Activated CD8-positive, alpha-beta memory T cell treated with anti-CD3 and anti-CD28 coated beads, Interleukin-2, amount 50 U/mL, for 4 hours (primary cell): ENCODE results near the gene CIAO2B.
"Not testable (repeated sequence)": the region's sequence is repeated elsewhere in the genome, so short reads cannot be mapped to it uniquely, and the experiment has no call there.

Experiments used
- DNase-seq: peaks from one replicate; pipeline ENCODE4 v3.0.0-alpha.2; 2020

Gene CIAO2B

DNA sequence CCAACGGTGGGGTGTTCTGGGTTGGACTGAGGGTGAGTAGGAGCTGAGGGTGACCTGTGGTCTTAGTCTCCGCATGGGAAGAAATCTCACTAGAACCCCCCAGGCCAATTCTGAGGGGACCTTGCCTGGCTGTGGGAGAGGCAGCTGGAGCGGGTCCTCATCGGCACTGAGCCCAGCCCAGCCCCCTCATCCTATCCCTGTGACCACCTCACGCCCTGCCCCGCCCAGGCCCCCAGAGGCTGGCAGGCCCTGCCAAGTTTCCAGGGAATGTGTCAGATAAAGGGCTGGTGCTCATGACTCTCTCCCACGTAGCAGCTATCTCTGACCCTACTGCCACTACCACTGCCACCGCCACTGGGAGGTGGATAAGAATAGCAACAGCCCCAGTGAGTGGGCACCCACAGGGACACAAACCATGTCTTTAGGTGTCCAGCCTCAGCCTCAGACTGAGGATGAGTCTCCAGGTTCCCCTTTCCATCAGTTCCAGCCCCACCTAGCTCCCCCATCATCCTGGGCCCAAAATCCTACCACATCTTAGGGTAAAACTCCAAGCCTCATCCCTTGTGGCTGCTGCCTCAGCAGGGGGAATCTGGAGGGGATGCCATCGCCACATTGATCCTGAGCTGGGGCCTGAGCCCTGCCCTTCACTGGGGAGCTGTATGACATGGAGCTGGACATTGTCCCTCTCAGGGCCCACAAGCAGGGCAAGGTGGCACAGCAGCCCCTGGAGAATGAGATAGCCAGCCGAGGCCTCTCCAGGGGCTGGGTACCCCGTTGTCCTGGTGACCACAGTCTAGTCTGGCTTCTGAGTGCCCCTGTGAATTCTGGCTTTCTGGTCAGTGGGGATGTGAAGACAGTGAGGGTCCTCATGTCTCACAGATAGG, 30.4 kb downstream of the CIAO2B start:
- DNase-seq, result no peak

DNA sequence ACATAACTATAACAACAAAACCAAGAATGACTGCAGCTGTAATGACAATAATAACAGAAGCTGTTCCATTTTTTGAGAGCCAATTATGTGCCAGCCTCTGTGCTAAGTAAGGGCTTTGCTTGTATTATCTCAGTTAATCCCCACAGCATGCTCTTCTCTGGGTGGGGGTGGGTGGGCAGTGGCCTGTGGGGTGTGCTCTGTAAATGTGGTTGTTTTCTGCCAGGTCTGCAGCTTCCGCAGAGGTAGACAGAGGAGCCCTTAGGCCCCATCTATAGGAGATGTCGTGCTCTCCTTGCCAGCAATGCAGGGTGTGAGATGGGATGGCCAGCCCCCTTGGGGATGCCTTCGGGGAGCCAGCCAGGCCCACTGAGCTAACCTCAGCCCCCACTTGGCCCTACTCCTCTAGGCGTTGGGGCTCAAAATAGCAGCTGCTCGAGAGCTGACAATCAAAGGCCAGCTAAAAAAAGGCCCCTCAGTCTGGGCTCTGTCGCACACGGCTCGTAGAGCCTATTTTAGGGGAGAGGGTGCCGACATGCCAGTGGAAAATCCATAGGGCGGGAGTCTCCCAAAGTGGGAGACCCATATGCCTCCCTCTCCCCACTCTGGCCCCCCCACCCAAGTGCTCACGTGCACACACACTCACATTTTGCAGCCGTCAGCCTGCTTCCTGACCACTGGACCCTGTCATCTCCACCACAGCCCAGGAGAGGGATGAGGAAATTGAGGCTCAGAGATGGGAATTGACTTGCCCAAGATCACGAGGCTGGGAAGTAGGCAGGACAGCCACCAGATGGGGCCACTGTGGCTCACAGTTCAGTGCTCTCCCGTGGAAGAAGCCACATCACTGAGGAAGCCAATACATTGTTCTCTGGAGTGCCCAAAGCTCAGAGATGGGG, 31.3 kb downstream of the CIAO2B start:
- no peak for DNase-seq

DNA sequence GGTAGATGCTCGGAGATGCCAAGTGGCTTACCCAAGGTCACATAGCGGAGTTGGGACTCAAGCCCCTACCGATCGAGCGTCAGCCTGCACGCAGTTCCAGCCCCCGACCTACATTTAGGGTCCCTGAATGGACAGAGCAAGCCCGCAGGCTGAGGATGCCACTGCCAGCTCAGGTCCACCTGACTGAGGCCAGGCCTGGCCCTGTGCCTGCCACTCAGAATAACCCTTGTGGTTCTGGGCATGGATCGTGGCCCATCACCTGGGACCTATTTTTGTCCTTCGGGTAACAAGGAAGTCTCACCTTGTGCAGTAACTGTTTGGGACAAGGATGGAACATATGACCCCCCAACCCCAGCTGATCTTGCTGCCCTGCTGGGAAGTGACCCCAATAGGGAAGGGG, 32.6 kb downstream of the CIAO2B start:
- DNase-seq, result no peak

DNA sequence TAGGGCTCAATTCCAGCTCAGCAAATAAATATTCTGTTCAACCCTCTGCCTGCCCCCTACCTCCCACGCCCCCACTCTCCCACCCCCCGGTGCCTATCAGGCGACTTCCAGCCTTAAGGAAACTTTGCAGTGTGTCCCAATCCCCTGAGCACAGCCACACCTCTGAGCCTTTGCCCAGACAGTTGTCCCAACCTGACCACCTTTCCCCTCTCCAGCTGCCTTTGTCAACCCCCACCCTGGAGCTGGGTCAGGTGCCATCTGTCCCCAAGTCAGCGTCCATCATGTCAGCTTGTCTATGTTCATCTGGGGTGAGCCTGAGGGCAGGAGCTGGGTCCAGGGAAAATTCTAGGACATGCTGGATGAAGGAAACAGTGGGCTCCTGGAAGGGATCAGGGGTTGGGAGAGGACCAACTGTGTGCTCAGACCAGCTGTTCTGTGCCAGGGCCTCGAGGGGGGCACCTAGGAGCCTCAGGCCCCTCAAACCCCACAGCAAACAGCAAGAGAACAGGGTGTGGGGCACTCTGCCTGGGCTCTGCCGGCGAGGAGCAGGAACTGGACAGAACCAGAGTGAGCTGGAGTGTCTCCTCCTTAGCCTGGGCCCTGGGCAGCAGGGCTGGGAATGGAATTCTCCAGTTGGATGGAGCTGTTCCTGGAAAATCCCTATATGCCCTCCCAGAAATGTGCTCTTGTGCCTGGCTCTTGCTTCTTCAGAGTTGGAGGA, 33.3 kb downstream of the CIAO2B start:
- DNase-seq, result no peak

DNA sequence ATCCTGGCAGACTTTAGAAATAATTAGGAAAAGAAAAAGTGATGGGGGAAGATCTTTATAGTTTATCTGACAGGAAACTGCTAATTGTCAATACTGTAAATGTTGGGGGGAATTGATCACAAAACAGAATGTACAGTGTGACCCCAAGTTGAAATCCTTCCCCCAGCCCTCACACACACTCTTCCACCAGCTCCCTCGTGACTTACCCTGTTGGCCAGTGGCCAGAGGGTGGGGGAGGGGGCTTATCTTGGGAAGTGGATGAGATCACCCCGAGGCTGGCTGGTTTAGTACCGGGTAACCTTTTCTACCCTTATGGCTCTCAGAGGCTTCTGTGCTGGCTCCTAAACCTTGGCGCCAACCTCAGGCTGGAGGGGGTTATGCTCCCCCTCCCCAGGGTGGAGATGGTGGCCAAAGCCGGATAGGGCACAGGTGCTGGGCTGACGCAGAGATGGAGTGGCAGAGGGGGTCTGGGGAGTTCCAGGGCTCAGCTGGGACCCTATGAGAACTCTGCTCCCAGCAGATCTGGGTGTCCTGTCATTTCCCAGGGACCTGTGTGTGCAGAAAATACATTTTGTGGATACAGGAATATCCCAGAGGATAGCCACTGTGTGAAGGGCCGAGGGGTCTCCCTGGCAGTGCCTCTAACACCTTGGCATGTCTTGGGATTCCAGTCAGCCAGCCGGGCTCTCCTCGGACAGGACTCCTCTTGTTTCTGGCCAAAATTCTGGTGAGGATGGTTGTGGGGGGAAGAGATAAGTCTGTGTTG, 34.1 kb downstream of the CIAO2B start:
- DNase-seq, result no peak

DNA sequence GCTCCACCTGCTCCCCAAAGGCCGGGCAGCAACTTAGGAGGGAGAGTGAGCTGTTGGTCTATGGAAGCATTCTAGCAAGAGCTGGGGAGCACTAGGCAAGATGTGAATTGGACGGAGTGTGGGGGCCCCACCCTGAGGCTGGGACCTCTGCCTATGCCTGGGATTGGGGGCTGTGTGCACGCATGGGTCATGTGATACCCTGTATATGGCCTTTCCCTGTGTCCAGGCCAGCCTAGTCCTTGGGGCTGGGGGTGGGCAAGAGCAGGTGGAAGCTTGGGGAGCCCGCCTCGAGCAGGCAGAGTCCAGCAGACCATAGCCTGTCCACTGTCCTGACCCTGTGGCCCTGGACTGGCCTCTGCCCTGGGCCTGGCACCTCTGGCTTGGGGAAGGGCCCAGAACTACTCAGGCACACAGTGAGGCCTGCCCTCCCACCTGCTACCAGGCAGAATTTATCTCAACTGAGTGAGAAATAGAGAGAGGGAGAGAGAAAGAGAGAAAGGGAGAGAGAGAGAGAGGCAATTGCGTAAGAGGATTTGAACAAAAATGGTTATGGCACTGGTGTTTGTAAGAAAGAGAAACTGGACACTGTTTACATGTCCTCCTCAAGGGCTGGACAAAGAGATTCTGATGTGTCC, 34.8 kb downstream of the CIAO2B start:
- no peak for DNase-seq

DNA sequence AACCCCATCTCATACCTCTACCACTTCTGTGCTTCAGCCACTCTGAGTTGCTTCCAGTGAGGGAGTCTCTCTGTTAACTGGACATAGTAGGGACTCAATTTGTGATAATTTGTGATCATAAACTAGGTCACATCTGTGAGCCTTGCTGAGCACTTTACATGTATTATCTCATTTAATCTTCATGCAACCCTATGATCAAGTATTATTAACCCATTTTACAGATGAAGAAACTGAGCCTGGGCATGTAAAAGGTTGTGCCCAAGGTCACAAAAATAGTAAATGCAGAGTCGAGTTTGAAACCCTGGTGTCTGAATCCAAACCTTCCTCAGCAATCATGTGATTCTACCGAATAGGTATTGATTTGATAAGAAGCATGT, 35.3 kb downstream of the CIAO2B start:
- DNase-seq, result no peak

DNA sequence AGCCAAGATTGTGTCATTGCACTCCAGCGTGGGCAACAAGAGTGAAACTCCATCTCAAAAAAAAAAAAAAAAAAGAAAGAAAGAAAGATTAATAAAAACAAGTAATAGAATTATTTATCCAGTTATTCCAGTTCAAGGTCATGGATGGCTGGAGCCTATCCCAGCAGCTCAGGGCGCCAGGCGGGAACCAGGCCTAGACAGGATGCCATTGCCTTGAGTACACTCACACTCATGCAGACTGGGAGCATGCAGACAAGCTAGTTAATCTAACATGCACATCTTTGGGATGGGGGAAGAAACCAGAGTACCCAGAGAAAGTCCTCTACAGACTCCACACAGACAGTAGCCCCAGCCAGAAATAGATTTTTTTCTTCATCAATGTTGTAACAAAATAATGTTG, 36.0 kb downstream of the CIAO2B start:
- no peak for DNase-seq

DNA sequence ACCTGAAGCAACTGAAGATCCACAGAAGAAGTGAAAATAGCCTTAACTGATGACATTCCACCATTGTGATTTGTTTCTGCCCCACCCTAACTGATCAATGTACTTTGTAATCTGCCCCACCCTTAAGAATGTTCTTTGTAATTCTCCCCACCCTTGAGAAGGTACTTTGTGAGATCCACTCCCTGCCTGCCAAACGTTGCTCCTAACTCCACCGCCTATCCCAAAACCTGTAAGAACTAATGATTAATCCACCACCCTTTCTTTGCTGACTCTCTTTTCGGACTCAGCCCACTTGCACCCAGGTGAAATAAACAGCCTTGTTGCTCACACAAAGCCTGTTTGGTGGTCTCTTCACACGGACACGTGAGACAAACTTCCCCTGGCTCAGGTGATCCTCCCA, 37.5 kb downstream of the CIAO2B start:
- not testable (repeated sequence) for DNase-seq

DNA sequence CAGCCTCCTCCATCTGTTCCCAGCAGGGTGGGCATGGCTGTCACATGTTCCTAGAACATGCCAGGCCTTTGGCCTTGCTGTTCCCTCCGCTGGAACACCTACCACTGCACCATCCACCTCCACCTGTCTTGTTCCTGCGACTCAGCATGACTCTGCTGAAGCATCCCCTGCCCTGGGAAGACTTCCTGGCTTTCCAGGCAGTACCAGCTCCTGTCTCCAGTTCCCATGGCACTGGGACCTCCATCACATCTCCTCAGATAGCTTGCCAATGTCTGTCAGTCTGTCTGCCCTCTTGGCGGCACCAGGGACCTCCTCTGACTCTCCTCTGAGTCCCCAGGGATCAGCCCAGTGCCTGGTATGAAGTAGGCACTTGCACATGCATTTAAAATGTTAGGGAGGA, 38.2 kb downstream of the CIAO2B start:
- DNase-seq, result no peak

DNA sequence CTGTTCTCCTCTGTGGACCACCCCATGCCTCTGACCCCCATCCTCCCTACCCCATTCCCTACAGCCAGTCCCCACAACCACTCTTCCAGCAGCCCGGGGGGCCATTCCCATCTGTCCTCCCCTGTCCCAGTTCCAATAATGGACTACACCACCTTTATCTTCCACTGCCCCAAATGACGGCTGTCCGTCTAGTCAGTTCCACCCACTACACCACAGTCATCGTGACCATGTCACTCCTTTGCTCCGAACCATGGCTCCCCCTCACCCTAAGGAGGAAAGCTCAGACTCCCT, 38.6 kb downstream of the CIAO2B start:
- no peak for DNase-seq

DNA sequence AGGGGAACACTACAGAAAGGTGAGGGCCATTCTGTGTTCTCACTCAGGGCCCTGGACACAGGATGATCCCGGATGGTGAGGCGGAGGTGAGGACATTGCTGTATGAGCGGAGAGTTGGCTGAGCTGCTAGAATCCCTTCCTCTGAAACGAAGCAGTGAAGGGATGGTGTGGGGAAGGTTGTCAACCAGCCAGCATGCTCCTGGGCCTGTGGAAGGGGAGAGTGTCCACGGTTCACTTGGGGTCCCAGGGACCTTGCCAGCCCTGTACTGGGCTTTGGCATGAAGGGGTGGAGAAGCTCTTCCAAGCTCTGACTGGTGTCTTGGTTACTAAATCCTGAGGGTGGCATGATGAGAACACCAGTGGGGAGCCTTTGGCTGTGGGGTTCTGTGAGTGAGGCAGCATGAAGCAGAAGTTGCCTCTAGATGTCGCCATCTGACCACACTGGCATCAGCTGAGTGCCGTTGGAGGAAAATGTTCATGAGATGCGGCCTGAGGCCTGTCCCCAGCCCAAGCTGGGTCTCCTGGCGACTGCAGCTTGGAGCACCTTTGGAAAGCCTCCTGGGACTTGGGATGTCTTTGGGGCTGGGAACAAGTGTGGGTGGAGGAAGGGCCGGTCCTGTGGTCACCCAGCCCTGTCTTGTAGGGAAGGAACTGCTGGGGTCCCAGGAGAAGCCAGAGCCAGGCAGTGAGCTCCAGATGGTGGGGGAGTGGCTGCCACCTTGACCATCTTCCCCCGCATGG, 39.1 kb downstream of the CIAO2B start:
- peak; percentile 57 for DNase-seq

DNA sequence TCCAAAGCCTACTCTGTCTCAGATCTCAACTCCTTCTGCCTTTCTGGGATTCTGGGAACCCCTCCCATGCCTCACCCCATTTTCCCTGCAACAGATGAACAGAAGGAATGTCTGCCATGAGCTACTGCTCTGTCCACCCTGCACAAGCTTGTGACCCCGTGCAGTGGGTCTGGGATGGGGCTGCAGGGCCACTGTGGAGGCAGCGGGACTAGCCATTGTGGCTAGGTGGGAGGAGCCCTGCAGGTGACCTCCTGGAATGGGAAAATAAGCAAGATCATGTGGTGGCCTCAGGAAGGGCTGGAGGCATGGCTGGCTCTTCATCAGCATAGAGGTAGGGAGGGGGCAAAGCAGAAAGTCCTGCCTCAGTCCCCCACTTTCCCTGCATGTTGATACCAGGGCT, 40.1 kb downstream of the CIAO2B start:
- no peak for DNase-seq

DNA sequence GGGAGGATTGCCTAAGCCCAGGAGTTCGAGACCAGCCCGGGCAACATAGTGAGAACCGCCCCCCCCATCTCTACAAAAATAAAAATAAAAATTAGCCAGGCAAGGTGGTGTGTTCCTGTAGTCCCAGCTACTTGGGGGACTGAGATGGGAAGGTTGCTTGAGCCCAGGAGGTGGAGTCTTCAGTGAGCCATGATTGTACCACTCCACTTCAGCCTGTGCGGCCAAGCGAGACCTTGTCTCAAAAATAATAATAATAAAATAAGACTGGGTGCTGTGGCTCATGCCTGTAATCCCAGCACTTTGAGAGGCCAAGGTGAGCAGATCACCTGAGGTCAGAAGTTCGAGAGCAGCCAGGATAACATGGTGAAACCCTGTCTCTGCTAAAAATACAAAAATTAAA, 42.4 kb downstream of the CIAO2B start:
- no peak for DNase-seq

DNA sequence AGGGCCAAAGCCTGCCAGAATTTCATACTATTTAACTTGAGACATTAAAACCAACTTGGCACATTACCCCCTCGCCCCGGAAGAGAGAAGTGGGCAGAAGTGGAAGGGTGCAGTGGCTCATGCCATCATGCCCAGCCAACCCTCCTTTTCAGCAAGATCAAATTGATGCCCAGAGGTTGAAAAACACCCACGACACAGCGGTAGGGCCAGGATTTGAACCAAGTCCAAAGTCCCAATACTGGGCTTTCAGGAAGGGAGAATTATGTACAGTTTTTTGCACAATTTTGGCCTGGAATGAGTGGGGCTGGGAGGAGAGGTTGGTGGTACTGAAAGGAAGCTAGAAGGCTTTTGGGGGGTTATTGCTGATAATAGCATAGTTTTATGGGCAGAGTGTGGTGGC, 42.8 kb downstream of the CIAO2B start:
- DNase-seq, result no peak

DNA sequence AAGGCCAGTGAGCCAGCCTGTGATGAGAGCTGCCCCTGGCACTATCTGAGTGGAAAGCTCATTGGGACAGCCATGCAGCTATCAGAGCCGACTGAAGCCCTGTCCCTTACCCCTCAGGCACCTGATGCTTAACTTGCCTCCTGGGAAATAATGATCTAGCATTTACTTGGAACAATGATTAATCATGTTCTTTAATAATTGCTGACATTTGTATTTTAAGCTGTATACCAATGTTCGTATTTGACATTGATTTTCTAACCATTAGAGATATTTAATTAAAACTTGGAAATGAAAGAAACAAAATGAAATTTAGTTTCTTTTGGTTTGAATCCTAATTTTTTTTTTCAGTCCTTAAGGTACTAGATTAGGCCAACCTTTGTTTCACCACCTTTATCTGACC, 43.4 kb downstream of the CIAO2B start:
- no peak for DNase-seq

DNA sequence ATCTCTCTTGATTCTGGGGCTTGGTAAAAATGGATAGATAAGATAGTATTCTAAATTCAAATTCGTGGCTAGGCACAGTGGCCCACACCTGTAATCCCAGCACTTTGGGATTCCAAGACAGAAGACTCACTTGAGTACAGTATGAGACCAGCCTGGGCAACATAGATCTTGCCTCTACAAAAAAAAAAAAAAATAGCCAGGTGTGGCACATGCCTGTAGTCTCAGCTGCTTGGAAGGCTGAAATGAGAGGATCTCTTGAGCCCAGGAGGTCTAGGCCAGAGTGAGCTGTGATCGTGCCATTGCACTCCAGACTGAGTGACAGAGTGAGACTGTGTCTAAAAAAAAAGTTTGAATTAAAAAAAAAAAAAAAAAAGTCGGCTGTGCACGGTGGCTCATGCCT, 44.6 kb downstream of the CIAO2B start:
- DNase-seq, result no peak

DNA sequence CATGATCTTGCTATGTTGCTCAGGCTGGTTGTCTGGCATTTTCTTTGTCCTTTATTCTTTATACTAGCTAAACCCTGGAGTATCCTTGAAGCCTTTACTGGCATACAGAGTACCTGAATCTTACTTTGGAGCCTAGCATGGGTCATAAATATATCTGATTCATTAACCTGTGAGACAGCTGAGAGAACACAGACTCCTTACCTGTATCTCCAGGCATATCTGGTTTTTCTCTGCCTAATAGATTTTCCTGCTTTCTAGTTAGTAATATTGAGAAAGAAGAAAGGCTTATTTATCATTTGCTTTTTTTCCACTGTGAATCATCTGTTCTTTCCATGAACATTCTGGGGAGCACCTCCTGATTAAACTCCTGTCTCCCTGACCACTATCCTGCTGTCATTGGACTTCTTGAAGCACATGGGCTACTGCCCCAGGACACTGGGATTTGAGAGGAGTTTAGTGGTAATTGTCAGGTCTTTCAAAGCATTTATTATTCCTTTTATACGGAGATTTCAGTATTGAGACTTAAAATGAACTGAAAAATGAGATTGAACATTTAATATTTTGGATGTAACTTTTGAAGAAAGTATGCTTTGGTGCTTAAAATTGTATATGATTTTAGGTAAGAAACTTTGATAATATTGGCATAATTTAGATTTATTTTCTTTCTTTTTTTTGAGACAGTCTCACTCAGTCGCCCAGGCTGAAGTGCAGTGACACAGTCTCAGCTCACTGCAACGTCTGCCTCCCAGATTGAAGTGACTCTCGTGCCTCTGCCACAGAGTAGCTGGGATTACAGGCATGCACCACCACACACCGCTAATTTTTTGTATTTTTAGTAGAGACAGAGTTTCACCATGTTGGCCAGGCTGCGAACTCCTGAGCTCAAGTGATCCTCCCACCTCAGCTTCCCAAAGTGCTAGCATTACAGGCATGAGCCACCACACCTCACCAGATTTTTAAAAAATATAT, 45.3 kb downstream of the CIAO2B start:
- no peak for DNase-seq

DNA sequence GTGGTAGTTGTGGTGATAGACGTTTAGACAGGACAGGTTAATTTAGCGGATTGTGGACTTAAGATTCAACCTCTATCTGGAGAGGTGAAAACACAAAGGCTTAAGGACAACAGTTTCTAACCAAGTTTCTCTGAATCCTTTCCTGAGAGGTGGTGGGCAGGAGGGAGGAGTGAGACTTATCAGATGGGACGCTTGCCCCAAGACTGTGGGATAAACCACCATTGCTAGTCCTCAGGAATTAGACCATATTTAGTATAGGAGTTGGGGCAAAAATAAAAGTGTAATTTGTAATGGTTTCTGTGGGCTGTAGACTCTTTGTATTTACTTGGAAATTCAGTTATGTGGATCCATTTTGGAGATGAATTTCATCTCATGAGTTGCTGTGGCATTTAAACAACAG, 47.3 kb downstream of the CIAO2B start:
- DNase-seq, result no peak

DNA sequence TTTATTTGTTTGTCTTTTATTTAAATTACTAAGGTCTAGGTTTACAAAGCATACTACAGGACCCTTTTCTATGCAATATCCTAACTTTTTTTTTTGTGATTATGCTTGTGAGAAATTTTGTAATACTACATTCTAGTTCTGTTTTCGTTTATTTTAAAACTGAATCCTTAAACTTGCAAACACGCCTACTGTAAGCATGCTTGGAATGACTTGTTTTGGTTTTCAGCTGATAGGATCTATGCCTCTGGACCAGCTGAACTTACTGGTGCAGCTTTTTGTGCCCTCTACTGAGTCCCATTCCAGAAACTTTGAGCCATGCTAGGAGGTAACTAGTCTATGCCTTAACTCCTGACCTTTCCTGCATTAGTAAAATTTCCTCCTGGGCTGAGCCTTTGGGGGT, 47.9 kb downstream of the CIAO2B start:
- DNase-seq, result no peak
